Hepatocyte (in vitro differentiated cells): ENCODE results near the gene PPIP5K2. TPM values are rescaled to one million over a fixed set of nuclear protein-coding genes. Genes with fewer than 3 reads are reported as not detected.

Experiments used
- DNase-seq: peaks from one replicate; pipeline ENCODE4 v3.0.0-alpha.2; 2016; ENCODE audit warnings: low spot score
- H2AFZ ChIP-seq: fragments of 200-600 bp; sonication (generic); 2 replicates; pipeline ENCODE4 v1.6.0; 2016; ENCODE audit warnings: antibody characterized with exemption, mild to moderate bottlenecking
- H3K27ac ChIP-seq: fragments of 200-600 bp; sonication (generic); 2 replicates; pipeline ENCODE4 v1.5.1; 2016; ENCODE audit warnings: mild to moderate bottlenecking
- H3K27me3 ChIP-seq: fragments of 200-600 bp; sonication (generic); 2 replicates; pipeline ENCODE4 v1.6.1; 2016
- H3K36me3 ChIP-seq: fragments of 200-600 bp; sonication (generic); replicated peaks from 2 replicates; pipeline ENCODE4 v1.5.1; 2016; ENCODE audit warnings: low read depth; ENCODE audit not compliant: insufficient read depth
- H3K4me1 ChIP-seq: fragments of 200-600 bp; sonication (generic); 2 replicates; pipeline ENCODE4 v1.5.1; 2016; ENCODE audit warnings: mild to moderate bottlenecking, moderate library complexity; ENCODE audit not compliant: insufficient read depth
- H3K4me2 ChIP-seq: fragments of 200-600 bp; sonication (generic); 2 replicates; pipeline ENCODE4 v1.6.0; 2016
- H3K4me3 ChIP-seq: fragments of 200-600 bp; sonication (generic); 2 replicates; pipeline ENCODE4 v1.5.1; 2016; ENCODE audit warnings: mild to moderate bottlenecking
- H3K79me2 ChIP-seq: fragments of 200-600 bp; sonication (generic); 2 replicates; pipeline ENCODE4 v1.6.0; 2017; ENCODE audit warnings: mild to moderate bottlenecking
- H3K9me2 ChIP-seq: fragments of 200-600 bp; sonication (generic); replicated peaks from 2 replicates; pipeline ENCODE4 v1.6.0; 2017; ENCODE audit warnings: mild to moderate bottlenecking; ENCODE audit not compliant: insufficient read depth
- H3K9me3 ChIP-seq: fragments of 200-600 bp; sonication (generic); 2 replicates; pipeline ENCODE4 v1.5.1; 2016; ENCODE audit warnings: low read depth, mild to moderate bottlenecking
- H4K20me1 ChIP-seq: fragments of 200-600 bp; sonication (generic); 2 replicates; pipeline ENCODE4 v1.6.0; 2016; ENCODE audit warnings: mild to moderate bottlenecking; ENCODE audit not compliant: insufficient read depth, poor library complexity, severe bottlenecking
- EZH2 ChIP-seq: fragments of 200-600 bp; sonication (generic); IDR thresholded peaks from 2 replicates; pipeline ENCODE4 v1.6.1; 2016; ENCODE audit warnings: antibody characterized with exemption, mild to moderate bottlenecking, borderline replicate concordance
- EZH2phosphoT487 ChIP-seq: fragments of 200-600 bp; sonication (generic); IDR thresholded peaks from one replicate; pipeline ENCODE4 v1.6.1; 2018; ENCODE audit warnings: antibody characterized with exemption, mild to moderate bottlenecking, low read depth, moderate library complexity; ENCODE audit not compliant: unreplicated experiment, severe bottlenecking
- WGBS: methylation state at CpG from one replicate; pipeline ENCODE4 v1.1.6; 2016; ENCODE audit warnings: low lambda C conversion rate; ENCODE audit errors: missing lambda C conversion rate; 5-methylcytosine and 5-hydroxymethylcytosine counted together
- polyA plus RNA-seq: library from polyadenylated mRNA; unstranded; fragments of >200 nt; fragmentation: Nextera tagmentation; extraction: Ambion mirVana; gene quantifications from 2 replicates; pipeline ENCODE4 v1.2.1, GENCODE V29; 2016
- total RNA-seq: library from RNA; depleted of rRNA; stranded (reverse); fragments of >200 nt; gene quantifications from 2 replicates; pipeline ENCODE4 v1.2.3, GENCODE V29; 2014
- TF ChIP-seq, protein P1 (sequence below): fragments of 200-600 bp; sonication (generic); IDR thresholded peaks from 2 replicates; pipeline ENCODE4 v1.5.1; 2016; ENCODE audit warnings: antibody characterized with exemption, mild to moderate bottlenecking; ENCODE audit not compliant: poor library complexity

The PPIP5K2 gene
- total and polyA plus RNA-seq, 2 experiments from 2014 or later, result 31.4 to 78.0 TPM

GRCh38 chr5:103122242-103122641 is 2.1 kb downstream of the PPIP5K2 start:
- WGBS, result 89% methylated on average over 3 of the region's 3 CpGs
- H3K9me3 ChIP-seq, result no peaks in the 10 kb centered on the region
- H3K79me2 ChIP-seq, result peaks cover 77% of the 10 kb centered on the region

DNA sequence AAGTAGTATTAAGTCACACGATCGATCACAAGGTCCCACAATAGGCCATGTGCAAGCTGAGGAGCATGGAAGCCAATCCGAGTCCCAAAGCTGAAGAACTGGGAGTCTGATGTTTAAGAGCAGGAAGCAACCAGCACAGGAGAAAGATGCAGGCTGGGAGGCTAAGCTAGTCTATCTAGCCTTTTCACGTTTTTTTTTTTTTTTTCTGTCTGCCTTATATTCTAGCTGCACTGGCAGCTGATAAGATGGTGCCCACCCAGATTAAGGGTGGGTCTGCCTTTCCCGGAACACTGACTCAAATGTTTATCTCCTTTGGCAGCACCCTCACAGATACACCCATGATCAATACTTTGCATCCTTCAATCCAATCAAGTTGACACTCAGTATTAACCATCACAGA is 6.5 kb downstream of the PPIP5K2 start:
- H3K4me1 ChIP-seq, result peaks cover 1% of the 10 kb centered on the region
- TF ChIP-seq, protein P1, sequence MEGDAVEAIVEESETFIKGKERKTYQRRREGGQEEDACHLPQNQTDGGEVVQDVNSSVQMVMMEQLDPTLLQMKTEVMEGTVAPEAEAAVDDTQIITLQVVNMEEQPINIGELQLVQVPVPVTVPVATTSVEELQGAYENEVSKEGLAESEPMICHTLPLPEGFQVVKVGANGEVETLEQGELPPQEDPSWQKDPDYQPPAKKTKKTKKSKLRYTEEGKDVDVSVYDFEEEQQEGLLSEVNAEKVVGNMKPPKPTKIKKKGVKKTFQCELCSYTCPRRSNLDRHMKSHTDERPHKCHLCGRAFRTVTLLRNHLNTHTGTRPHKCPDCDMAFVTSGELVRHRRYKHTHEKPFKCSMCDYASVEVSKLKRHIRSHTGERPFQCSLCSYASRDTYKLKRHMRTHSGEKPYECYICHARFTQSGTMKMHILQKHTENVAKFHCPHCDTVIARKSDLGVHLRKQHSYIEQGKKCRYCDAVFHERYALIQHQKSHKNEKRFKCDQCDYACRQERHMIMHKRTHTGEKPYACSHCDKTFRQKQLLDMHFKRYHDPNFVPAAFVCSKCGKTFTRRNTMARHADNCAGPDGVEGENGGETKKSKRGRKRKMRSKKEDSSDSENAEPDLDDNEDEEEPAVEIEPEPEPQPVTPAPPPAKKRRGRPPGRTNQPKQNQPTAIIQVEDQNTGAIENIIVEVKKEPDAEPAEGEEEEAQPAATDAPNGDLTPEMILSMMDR, result no peak
- TF ChIP-seq EZH2, result no peak
- no peak for TF ChIP-seq EZH2phosphoT487
- H2AFZ ChIP-seq, result no peak overlapping the region
- no peaks in the 10 kb centered on the region for H3K9me2 ChIP-seq
- H3K27me3 ChIP-seq, result no peaks in the 10 kb centered on the region
- no peaks in the 10 kb centered on the region for H3K9me3 ChIP-seq
- H3K4me3 ChIP-seq, result no peak overlapping the region
- H3K4me2 ChIP-seq, result no peak overlapping the region
- H3K27ac ChIP-seq, result no peak overlapping the region
- DNase-seq, result no peak
- H3K79me2 ChIP-seq, result peaks cover 75% of the 10 kb centered on the region
- H3K36me3 ChIP-seq, result no peaks in the 10 kb centered on the region
- WGBS, result 88% methylated on average over 5 of the region's 5 CpGs
- no peaks in the 10 kb centered on the region for H4K20me1 ChIP-seq

More at GRCh38 chr5:103122242-103122641, 2.1 kb downstream of the PPIP5K2 start:
- Histone ChIP-seq H3K27ac (no peak overlapping the region), H4K20me1 (no peaks in the 10 kb centered on the region), H3K36me3 (no peaks in the 10 kb centered on the region), H2AFZ (no peak overlapping the region), H3K4me2 (peak overlapping the region; percentile 86), H3K9me2 (no peaks in the 10 kb centered on the region), H3K27me3 (no peaks in the 10 kb centered on the region), H3K4me3 (no peak overlapping the region), H3K4me1 (peaks cover 6% of the 10 kb centered on the region)
- TF ChIP-seq, protein P1, result no peak
- no peak for TF ChIP-seq EZH2
- TF ChIP-seq EZH2phosphoT487, result no peak
- no peak for DNase-seq

DNA sequence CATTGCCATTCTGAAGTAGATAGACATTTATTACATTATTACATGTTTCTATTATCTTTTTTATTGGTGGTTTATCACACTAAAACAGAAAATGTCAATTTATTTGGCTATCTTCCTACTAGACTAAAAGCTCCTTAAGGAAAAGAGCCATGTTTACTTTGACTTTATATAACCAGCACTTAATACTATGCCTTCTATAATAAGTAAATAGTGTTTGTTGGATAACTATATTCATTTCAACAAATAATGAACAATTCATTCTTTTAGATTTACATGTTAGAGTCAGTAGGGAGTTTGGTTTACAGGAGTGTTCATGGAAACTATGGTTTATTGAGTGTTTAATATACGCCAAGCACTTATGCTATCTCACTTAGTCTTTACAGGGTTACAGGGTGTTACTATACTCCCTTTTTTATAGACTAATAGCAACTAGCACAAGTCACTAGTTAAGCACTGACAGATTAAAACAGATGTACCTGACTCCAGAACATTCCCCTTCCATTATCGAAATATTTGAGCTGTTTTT is 7.3 kb downstream of the PPIP5K2 start:
- Histone ChIP-seq H3K9me2 (no peaks in the 10 kb centered on the region), H3K4me1 (no peaks in the 10 kb centered on the region), H3K9me3 (no peaks in the 10 kb centered on the region), H3K4me3 (no peak overlapping the region), H3K79me2 (peaks cover 71% of the 10 kb centered on the region), H2AFZ (no peak overlapping the region), H3K27me3 (no peaks in the 10 kb centered on the region), H4K20me1 (no peaks in the 10 kb centered on the region), H3K27ac (no peak overlapping the region), H3K36me3 (no peaks in the 10 kb centered on the region), H3K4me2 (no peak overlapping the region)
- WGBS, result 95% methylated on average over 2 of the region's 2 CpGs
- no peak for DNase-seq
- TF ChIP-seq, protein P1, result no peak
- TF ChIP-seq EZH2 (no peak), EZH2phosphoT487 (no peak)

DNA sequence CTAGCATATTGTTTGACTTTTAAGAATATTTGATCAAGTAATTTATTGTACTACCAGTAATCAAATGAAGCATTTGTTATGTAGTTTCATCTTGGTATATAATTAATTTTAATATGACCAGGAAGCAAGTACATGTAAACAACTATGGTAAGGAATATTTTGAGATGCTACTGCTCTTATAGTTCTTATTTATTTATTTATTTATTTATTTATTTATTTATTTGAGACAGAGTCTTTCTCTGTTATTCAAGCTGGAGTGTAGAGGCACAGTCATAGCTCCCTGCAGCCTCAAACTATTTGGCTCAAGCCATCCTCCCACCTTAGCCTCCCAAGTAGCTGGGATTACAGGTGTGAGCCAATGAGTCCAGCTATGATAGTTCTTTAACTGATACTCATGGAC is 8.1 kb downstream of the PPIP5K2 start:
- Histone ChIP-seq H3K27me3 (no peaks in the 10 kb centered on the region), H3K79me2 (peaks cover 62% of the 10 kb centered on the region), H3K4me2 (no peak overlapping the region), H2AFZ (no peak overlapping the region), H3K27ac (no peak overlapping the region), H3K36me3 (no peaks in the 10 kb centered on the region), H3K9me2 (no peaks in the 10 kb centered on the region), H3K4me1 (no peaks in the 10 kb centered on the region), H3K4me3 (no peak overlapping the region), H3K9me3 (no peaks in the 10 kb centered on the region), H4K20me1 (no peaks in the 10 kb centered on the region)
- TF ChIP-seq, protein P1, result no peak
- TF ChIP-seq EZH2phosphoT487, result no peak
- DNase-seq, result no peak
